B cell (primary cell): ENCODE results near the gene PKNOX2.

ENCODE experiments used
- CTCF ChIP-seq: fragments of 200-600 bp; IDR thresholded peaks from one replicate; pipeline ENCODE4 v1.8.0; 2022; ENCODE audit warnings: antibody characterized with exemption, mild to moderate bottlenecking
- EZH2 ChIP-seq: IDR thresholded peaks from 2 replicates; pipeline ENCODE4 v1.6.1; 2012; ENCODE audit warnings: borderline replicate concordance, low read depth, mild to moderate bottlenecking, moderate library complexity, low read length; ENCODE audit not compliant: insufficient read depth, poor library complexity, severe bottlenecking

- no peak for TF ChIP-seq CTCF
- TF ChIP-seq EZH2: no peak
These were observed 193.8 kb downstream of the PKNOX2 start for GRCh38 chr11:125358254-125358840.
